Upper lobe of left lung (tissue), 4 donors: Measurements from ENCODE around the gene TGDS.

Experiments
- EP300 ChIP-seq, 4 donors: sonication (generic); formaldehyde crosslinking; IDR thresholded peaks; one replicate each; pipeline ENCODE4 v1.5.1; 2017; ENCODE audit warnings: antibody characterized with exemption in 4 of 4, control low read depth in 2 of 4
- POLR2A ChIP-seq, 4 donors: fragments of 450-650 bp; IDR thresholded peaks; one replicate each; pipeline ENCODE4 v1.5.1; 2016 to 2017; ENCODE audit warnings: antibody characterized with exemption in 4 of 4, mild to moderate bottlenecking in 2 of 4
- POLR2AphosphoS5 ChIP-seq, 2 donors: sonication (generic); formaldehyde crosslinking; IDR thresholded peaks; one replicate each; pipeline ENCODE4 v1.5.1; 2017; ENCODE audit warnings: antibody characterized with exemption in 2 of 2
- TF ChIP-seq, protein P1 (sequence below), 6 experiments: fragments of 450-650 bp in 4 of 6; fragments of 200-600 bp in 2 of 6; sonication (generic) in 2 of 6; IDR thresholded peaks; one replicate each; pipeline ENCODE4 v1.5.1; 2016 to 2019; ENCODE audit warnings: antibody characterized with exemption in 6 of 6

DNA sequence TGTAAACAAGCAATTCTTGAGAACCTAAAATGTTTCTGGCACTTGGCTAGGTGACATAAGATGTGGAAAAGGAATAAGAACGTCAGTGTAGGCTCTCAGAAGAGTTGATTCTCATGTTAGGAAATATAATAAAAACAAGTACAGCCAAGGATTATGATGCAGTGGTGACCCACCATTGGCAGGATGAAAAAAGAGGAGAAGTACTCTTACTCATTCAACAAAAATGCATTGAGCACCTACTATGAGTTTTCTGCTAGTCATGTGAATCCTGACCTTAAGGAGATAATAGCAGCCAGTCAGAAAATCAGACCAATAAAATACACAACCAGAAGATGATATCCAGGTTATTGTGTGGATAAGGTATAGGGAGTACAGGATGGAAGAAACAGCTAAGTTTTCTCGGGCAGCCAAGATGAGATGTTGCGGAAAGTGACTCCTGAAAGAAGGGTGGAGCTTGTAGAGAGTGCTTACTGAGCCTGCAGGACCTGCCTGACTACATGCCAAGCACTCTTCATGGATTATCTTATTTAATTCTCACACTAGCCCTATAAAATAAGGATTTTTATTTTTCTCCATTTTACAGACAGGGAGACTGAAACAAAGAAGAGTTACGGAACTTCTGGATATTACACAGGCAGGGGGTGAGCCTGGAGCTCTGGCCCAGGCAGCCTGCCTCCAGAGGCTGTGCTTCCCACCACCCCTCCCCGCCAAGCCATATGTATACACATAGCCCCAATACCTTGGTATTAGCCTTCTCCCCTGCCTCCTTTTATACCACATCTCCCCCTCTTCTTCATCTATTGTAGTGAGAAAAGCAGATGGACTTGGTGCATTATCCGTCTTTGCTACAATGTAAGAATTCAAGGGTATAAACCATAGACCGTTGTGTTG is 58.0 kb downstream of the TGDS start:
- TF ChIP-seq, protein P1, sequence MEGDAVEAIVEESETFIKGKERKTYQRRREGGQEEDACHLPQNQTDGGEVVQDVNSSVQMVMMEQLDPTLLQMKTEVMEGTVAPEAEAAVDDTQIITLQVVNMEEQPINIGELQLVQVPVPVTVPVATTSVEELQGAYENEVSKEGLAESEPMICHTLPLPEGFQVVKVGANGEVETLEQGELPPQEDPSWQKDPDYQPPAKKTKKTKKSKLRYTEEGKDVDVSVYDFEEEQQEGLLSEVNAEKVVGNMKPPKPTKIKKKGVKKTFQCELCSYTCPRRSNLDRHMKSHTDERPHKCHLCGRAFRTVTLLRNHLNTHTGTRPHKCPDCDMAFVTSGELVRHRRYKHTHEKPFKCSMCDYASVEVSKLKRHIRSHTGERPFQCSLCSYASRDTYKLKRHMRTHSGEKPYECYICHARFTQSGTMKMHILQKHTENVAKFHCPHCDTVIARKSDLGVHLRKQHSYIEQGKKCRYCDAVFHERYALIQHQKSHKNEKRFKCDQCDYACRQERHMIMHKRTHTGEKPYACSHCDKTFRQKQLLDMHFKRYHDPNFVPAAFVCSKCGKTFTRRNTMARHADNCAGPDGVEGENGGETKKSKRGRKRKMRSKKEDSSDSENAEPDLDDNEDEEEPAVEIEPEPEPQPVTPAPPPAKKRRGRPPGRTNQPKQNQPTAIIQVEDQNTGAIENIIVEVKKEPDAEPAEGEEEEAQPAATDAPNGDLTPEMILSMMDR (IDR thresholded peaks at IDR 0.05): no peak
- TF ChIP-seq POLR2AphosphoS5 (IDR thresholded peaks at IDR 0.05): no peak
- no peak for TF ChIP-seq POLR2A (IDR thresholded peaks at IDR 0.05)
- TF ChIP-seq EP300 (IDR thresholded peaks at IDR 0.05): no peak
